Endothelial cell of coronary artery (primary cell): ENCODE results near the gene PNCK. TPM values are rescaled to one million over a fixed set of nuclear protein-coding genes. Genes with fewer than 3 reads are reported as not detected.

Experiments
- total RNA-seq: library from RNA; depleted of rRNA; stranded (reverse); fragments of >200 nt; gene quantifications from 2 replicates; pipeline ENCODE4 v1.2.3, GENCODE V29; 2014

The PNCK gene
- 0.09 TPM in 1 of 2 replicates, not detected in the other for total RNA-seq

GRCh38 chrX:153673428-153674218 lies at the start of gene PNCK:
Gene PNCK, minus strand, starts transcription at chrX:153673813. Its CDS starts 737 bp downstream, at chrX:153673076.

GRCh38 chrX:153687121-153688039 lies 13.8 kb upstream of the PNCK start, which contains the start of gene SLC6A8:
Gene SLC6A8, plus strand, starts transcription at chrX:153687926. Its CDS starts 649 bp downstream, at chrX:153688575.

DNA sequence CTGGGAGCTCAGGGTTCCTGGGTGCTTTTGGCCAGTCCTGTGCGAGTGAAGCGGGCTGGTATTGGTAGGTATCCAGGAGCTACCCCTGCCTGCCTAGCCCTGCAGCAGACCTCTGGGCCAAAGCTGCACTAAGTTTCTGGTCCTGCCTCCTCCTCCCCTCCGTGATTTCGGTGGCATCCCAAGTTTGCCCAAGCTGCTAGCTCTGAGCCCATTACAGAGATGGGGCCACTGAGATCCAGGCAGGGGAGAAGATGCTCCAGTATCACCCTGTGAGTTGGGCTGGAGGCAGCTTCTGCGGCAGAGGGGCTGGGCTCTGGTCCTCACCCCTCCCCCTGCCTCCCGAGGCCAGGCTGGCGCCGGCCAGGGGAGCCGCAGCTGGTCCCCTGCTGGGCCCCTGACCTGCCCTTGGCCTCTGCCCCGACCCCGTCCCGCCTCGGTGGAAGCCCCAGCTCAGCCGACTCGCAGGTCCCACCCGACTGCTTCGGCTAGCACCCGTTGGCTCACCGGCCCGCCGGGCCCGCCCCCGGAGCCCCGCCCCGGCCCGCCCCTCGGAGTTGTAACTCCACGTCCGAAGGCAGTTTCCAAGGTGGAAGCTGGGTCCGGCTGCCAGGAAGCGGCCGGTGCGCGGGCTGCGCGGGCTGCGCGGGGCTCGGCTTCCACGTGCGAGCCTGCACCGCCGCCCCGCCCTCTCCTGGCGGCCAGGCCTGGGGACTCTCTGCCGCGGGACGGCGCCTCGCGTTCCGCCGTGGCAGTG lies 26.8 kb downstream of the PNCK start, which contains the start of gene DUSP9:
Gene DUSP9 (plus strand): TSS at position 584 of the 754 bp plus-strand sequence. CDS start 751 bp downstream, outside the sequence.

Other genes starting within 250 kb of the PNCK start
- 2.8 and 3.7 TPM in 2 replicates for gene TREX2, start 227.8 kb downstream of the PNCK start, total RNA-seq
- 18.8 and 21.3 TPM in 2 replicates for gene HAUS7, start 203.2 kb downstream of the PNCK start, total RNA-seq
- 16.6 and 71.1 TPM in 2 replicates for gene BGN, start 178.8 kb downstream of the PNCK start, total RNA-seq
- under 0.01 TPM in 2 replicates for gene ATP2B3, start 156.2 kb downstream of the PNCK start, total RNA-seq
- 36.4 and 40.9 TPM in 2 replicates for gene CCNQ, start 74.7 kb downstream of the PNCK start, total RNA-seq
- gene DUSP9, start 26.6 kb downstream of the PNCK start, total RNA-seq = under 0.01 TPM in 1 of 2 replicates, not detected in the other
- gene SLC6A8, start 14.1 kb upstream of the PNCK start, total RNA-seq = 3.4 and 7.9 TPM in 2 replicates
- 265 and 294 TPM in 2 replicates for gene BCAP31, start 50.6 kb upstream of the PNCK start, total RNA-seq
- 6.8 and 10.6 TPM in 2 replicates for gene ABCD1, start 51.0 kb upstream of the PNCK start, total RNA-seq
- 3.2 and 5.5 TPM in 2 replicates for gene PLXNB3, start 90.4 kb upstream of the PNCK start, total RNA-seq
- 0.09 TPM in 2 replicates for gene SRPK3, start 107.2 kb upstream of the PNCK start, total RNA-seq
- 53.3 and 54.2 TPM in 2 replicates for gene IDH3G, start 120.6 kb upstream of the PNCK start, total RNA-seq
- 144 and 169 TPM in 2 replicates for gene SSR4, start 120.9 kb upstream of the PNCK start, total RNA-seq
- 0.09 TPM in 2 replicates for gene PDZD4, start 156.7 kb upstream of the PNCK start, total RNA-seq
- gene L1CAM, start 212.4 kb upstream of the PNCK start, total RNA-seq = 0.09 and 0.28 TPM in 2 replicates
- gene AVPR2, start 230.9 kb upstream of the PNCK start, total RNA-seq = not detected in 2 replicates